Panc1 (cell line): Measurements from ENCODE around the gene UBFD1.

ENCODE experiments used
- POLR2AphosphoS5 ChIP-seq: IDR thresholded peaks from 2 replicates; pipeline ENCODE4 v1.6.1; 2012; ENCODE audit warnings: mild to moderate bottlenecking, low read depth, low read length, moderate library complexity
- TF ChIP-seq, protein P1 (sequence below): fragments of 450-650 bp; IDR thresholded peaks from 2 replicates; pipeline ENCODE4 v1.5.1; 2017; ENCODE audit warnings: mild to moderate bottlenecking
- TF ChIP-seq, protein P2 (sequence below), 2 experiments: IDR thresholded peaks; 2 replicates each; pipeline ENCODE4 v1.6.1; 2011 to 2012; ENCODE audit warnings: low read depth in 2 of 2, control low read depth in 1 of 2, low read length in 1 of 2, mild to moderate bottlenecking in 1 of 2, moderate library complexity in 1 of 2; ENCODE audit not compliant: insufficient read depth in 1 of 2

- TF ChIP-seq, protein P1, sequence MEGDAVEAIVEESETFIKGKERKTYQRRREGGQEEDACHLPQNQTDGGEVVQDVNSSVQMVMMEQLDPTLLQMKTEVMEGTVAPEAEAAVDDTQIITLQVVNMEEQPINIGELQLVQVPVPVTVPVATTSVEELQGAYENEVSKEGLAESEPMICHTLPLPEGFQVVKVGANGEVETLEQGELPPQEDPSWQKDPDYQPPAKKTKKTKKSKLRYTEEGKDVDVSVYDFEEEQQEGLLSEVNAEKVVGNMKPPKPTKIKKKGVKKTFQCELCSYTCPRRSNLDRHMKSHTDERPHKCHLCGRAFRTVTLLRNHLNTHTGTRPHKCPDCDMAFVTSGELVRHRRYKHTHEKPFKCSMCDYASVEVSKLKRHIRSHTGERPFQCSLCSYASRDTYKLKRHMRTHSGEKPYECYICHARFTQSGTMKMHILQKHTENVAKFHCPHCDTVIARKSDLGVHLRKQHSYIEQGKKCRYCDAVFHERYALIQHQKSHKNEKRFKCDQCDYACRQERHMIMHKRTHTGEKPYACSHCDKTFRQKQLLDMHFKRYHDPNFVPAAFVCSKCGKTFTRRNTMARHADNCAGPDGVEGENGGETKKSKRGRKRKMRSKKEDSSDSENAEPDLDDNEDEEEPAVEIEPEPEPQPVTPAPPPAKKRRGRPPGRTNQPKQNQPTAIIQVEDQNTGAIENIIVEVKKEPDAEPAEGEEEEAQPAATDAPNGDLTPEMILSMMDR: no peak
- TF ChIP-seq, protein P2, sequence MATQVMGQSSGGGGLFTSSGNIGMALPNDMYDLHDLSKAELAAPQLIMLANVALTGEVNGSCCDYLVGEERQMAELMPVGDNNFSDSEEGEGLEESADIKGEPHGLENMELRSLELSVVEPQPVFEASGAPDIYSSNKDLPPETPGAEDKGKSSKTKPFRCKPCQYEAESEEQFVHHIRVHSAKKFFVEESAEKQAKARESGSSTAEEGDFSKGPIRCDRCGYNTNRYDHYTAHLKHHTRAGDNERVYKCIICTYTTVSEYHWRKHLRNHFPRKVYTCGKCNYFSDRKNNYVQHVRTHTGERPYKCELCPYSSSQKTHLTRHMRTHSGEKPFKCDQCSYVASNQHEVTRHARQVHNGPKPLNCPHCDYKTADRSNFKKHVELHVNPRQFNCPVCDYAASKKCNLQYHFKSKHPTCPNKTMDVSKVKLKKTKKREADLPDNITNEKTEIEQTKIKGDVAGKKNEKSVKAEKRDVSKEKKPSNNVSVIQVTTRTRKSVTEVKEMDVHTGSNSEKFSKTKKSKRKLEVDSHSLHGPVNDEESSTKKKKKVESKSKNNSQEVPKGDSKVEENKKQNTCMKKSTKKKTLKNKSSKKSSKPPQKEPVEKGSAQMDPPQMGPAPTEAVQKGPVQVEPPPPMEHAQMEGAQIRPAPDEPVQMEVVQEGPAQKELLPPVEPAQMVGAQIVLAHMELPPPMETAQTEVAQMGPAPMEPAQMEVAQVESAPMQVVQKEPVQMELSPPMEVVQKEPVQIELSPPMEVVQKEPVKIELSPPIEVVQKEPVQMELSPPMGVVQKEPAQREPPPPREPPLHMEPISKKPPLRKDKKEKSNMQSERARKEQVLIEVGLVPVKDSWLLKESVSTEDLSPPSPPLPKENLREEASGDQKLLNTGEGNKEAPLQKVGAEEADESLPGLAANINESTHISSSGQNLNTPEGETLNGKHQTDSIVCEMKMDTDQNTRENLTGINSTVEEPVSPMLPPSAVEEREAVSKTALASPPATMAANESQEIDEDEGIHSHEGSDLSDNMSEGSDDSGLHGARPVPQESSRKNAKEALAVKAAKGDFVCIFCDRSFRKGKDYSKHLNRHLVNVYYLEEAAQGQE (IDR thresholded peaks at IDR 0.05; ENCODE audit: insufficient read depth in 1 of 2, low read depth in 2 of 2, low read length in 1 of 2): no peak
- TF ChIP-seq POLR2AphosphoS5: no peak
Observed at GRCh38 chr16:23549938-23550337, 7.6 kb upstream of the UBFD1 start.
